Activated CD8-positive, alpha-beta T cell treated with anti-CD3 and anti-CD28 coated beads, Interleukin-2, amount 10 ng/mL, durations not matched to agents 7 days and 5 days (primary cell): ENCODE measurements around the gene RANBP10. TPM values are rescaled to one million over a fixed set of nuclear protein-coding genes. Genes with fewer than 3 reads are reported as not detected.
"Not testable (repeated sequence)": the region's sequence is repeated elsewhere in the genome, so short reads cannot be mapped to it uniquely, and the experiment has no call there.

Experiments
- ATAC-seq: fragments of 150-1000 bp; cut with Tn5 transposase; one replicate; pipeline ENCODE4 v1.10.0; 2021; ENCODE audit warnings: moderate library complexity
- CTCF ChIA-PET: fragments of 350-600 bp; sonication (Branson Sonifier 250); formaldehyde crosslinking; loops from one replicate; lab custom pipeline; 2021; ENCODE audit warnings: antibody characterized with exemption; lab: Charles Lee
- POLR2A ChIA-PET: fragments of 350-600 bp; sonication (Branson Sonifier 250); formaldehyde crosslinking; loops from one replicate; lab custom pipeline; 2021; ENCODE audit warnings: antibody characterized with exemption; lab: Charles Lee
- DNase-seq: peaks from one replicate; pipeline ENCODE4 v3.0.0-alpha.2; 2020
- H3K27ac Mint-ChIP-seq: one replicate; pipeline ENCODE4 v1.8.0; 2021; ENCODE audit warnings: mild to moderate bottlenecking, mixed read lengths
- H3K27me3 Mint-ChIP-seq: one replicate; pipeline ENCODE4 v1.8.0; 2021; ENCODE audit warnings: low read depth, mixed read lengths
- H3K36me3 Mint-ChIP-seq: one replicate; pipeline ENCODE4 v1.8.0; 2021; ENCODE audit warnings: low read depth, mixed read lengths
- H3K4me1 Mint-ChIP-seq: one replicate; pipeline ENCODE4 v1.8.0; 2021; ENCODE audit warnings: low read depth, mixed read lengths
- H3K4me3 Mint-ChIP-seq: one replicate; pipeline ENCODE4 v1.8.0; 2021; ENCODE audit warnings: mild to moderate bottlenecking, mixed read lengths
- H3K9me3 Mint-ChIP-seq: one replicate; pipeline ENCODE4 v1.8.0; 2022; ENCODE audit warnings: mixed read lengths; ENCODE audit not compliant: insufficient read depth
- total RNA-seq, 2 experiments: library from RNA; stranded (reverse); gene quantifications; one replicate each; pipeline ENCODE4 v1.2.3, GENCODE V29; 2021

The RANBP10 gene
- total RNA-seq, 2 experiments from 2014 or later, result 25.9 to 30.5 TPM

DNA sequence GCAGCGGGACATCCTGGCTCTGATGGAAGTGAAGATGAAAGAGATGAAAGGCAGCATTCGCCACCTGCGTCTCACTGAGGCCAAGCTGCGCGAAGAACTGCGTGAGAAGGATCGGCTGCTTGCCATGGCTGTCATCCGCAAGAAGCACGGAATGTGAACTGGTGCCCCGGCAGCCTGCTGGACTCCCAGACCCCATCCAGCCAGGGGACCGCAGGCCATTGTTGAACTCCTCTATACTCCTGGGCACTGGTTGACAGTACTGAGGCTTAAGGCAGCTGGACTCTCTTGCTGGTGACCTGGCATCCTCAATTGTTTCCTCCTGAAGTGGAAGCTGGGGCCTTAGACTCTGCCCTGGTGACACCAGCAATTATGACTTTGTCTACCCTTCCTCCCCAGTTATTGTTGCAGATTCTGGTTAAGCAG, 37.0 kb upstream of the RANBP10 start:
- H3K27me3 Mint-ChIP-seq, result no peaks in the 10 kb centered on the region
- H3K27ac Mint-ChIP-seq, result peak overlapping the region; percentile 96
- H3K9me3 Mint-ChIP-seq, result no peaks in the 10 kb centered on the region
- H3K4me1 Mint-ChIP-seq, result peaks cover 46% of the 10 kb centered on the region
- ATAC-seq, result no peak
- ChIA-PET POLR2A (interaction anchor here (0.6 to 4.2 kb wide), 2 partner anchors 10 to 37 kb away, joined by 3 to 28 read pairs; partner anchors contain the start of genes RANBP10 and TSNAXIP1), CTCF (interaction anchor here (0.6 to 4.1 kb wide), 10 partner anchors 10 to 296 kb away, joined by 3 to 40 read pairs (median 4); no protein-coding TSS in a partner anchor)
- no peak for DNase-seq
- H3K4me3 Mint-ChIP-seq, result peak overlapping the region; percentile 96
- peaks cover 26% of the 10 kb centered on the region for H3K36me3 Mint-ChIP-seq

- CTCF ChIA-PET, result interaction anchor here (0.6 to 4.1 kb wide), 7 partner anchors 9 to 295 kb away, joined by 3 to 40 read pairs (median 4); no protein-coding TSS in a partner anchor
- ATAC-seq, result peak; percentile 31
These were observed 36.4 kb upstream of the RANBP10 start for GRCh38 chr16:67842509-67843342.

GRCh38 chr16:67841816-67842508, 35.6 kb upstream of the RANBP10 start, which contains the start of gene THAP11:
Gene THAP11, plus strand, starts transcription at chr16:67842320. Its CDS starts 235 bp downstream, at chr16:67842555.
- Mint-ChIP-seq H3K4me3 (peak within 1 kb of the TSS; percentile 96), H3K9me3 (no peaks in the 10 kb centered on the region), H3K27me3 (no peaks in the 10 kb centered on the region), H3K27ac (peak within 1 kb of the TSS; percentile 98), H3K4me1 (peaks cover 38% of the 10 kb centered on the region), H3K36me3 (peaks cover 24% of the 10 kb centered on the region)
- POLR2A ChIA-PET, result no interaction called here
- peak; percentile 97 for DNase-seq
- ATAC-seq, result peak; percentile 59
- CTCF ChIA-PET, result interaction anchor here (1.1 to 1.7 kb wide), 3 partner anchors 26 to 36 kb away, joined by 3 to 13 read pairs (median 3); partner anchors contain the start of genes RANBP10 and TSNAXIP1

More at GRCh38 chr16:67842509-67843342, 36.4 kb upstream of the RANBP10 start:
- Mint-ChIP-seq H3K27ac (peak overlapping the region; percentile 96), H3K4me3 (peak overlapping the region; percentile 96), H3K4me1 (peaks cover 40% of the 10 kb centered on the region), H3K36me3 (peaks cover 26% of the 10 kb centered on the region), H3K27me3 (no peaks in the 10 kb centered on the region), H3K9me3 (no peaks in the 10 kb centered on the region)
- DNase-seq, result peak; percentile 74
- POLR2A ChIA-PET, result interaction anchor here (0.6 to 4.2 kb wide), 2 partner anchors 10 to 36 kb away, joined by 3 to 28 read pairs; partner anchors contain the start of genes RANBP10 and TSNAXIP1

DNA sequence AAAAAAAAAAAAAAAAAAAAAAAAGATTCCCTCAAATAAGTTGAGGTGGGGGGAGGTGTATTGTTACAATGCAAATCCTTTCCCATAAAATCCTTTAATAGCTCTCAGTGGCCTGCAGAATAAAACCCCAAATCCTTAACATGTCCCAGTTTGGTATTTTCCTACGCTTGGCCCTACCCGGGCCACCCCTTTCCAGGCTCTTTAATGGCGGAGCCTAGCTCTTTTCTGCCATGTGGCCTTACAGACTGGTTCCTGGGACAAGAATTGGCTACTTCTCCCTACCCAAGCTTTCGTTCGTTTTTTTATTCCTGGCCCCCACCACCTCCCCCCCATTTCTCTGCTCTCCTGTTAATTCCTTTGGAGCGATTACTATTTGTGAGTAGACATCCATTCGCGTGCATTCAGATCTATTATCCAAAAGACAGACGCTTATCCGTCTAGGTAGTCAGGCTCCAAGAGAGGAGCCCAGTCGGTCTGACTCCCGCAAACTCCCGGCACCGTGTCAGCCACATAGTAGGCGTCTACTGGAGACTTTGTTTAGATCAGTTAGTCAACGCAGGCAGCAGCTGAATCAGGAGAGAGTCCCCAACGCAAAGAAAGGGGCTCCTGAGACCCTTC, 34.9 kb upstream of the RANBP10 start:
- ATAC-seq (no peak), DNase-seq (no peak)
- Mint-ChIP-seq H3K36me3 (peaks cover 24% of the 10 kb centered on the region), H3K27me3 (no peaks in the 10 kb centered on the region), H3K4me3 (peak overlapping the region; percentile 89), H3K9me3 (no peaks in the 10 kb centered on the region), H3K27ac (peak overlapping the region; percentile 98), H3K4me1 (peaks cover 38% of the 10 kb centered on the region)
- CTCF ChIA-PET, result interaction anchor here (0.8 to 1.7 kb wide), 6 partner anchors 25 to 320 kb away, joined by 3 to 13 read pairs (median 3); partner anchors contain the start of genes RANBP10 and TSNAXIP1
- POLR2A ChIA-PET, result no interaction called here

DNA sequence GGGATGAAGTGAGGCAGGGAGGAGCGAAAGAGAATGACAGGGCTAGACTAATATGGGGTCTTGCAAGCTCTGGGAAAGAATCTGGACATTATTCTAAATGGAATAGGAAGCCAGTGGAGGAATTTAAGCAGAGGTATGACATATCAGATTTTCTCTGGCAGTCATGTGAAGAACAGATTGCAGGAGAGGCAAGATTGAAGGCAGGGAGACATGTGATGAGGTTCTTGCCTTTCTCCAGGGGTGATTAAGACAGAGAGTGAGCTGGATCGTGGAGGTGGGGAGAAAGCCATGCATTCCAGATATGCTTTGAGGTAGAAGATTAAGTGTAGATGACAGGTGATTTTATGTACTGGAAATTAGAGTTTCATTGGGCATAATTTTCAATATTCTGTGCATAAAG, 31.5 kb upstream of the RANBP10 start:
- H3K27me3 Mint-ChIP-seq, result no peaks in the 10 kb centered on the region
- H3K4me1 Mint-ChIP-seq, result peaks cover 14% of the 10 kb centered on the region
- H3K27ac Mint-ChIP-seq, result no peak overlapping the region
- no peaks in the 10 kb centered on the region for H3K36me3 Mint-ChIP-seq
- DNase-seq (no peak), ATAC-seq (no peak)
- CTCF ChIA-PET, result interaction anchor here (1.0 to 3.4 kb wide), 2 partner anchors 22 to 55 kb away, joined by 3 to 23 read pairs; partner anchors contain the start of gene PSKH1
- no peak overlapping the region for H3K4me3 Mint-ChIP-seq
- POLR2A ChIA-PET, result interaction anchor here (1.1 kb wide), 1 partner anchor 99 kb away, joined by 3 read pairs; the partner anchor contains the start of gene PSMB10
- no peaks in the 10 kb centered on the region for H3K9me3 Mint-ChIP-seq

DNA sequence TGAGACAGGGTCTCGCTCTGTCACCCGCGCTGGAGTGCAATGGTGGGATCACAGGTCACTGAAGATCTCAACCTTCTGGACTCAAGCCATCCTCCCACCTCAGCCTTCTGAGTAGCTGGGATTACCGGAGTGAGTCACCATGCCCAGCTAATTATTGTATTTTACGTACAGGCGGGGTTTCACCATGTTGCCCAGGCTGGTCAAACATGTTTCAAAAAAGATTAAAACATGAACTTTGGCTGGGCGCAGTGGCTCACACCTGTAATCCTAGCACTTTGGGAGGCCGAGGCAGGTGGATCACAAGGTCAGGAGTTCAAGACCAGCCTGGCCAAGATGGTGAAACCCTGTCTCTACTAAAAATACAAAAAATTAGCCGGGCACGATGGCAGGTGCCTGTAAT, 30.8 kb upstream of the RANBP10 start:
- ChIA-PET POLR2A (interaction anchor here (1.1 kb wide), 1 partner anchor 100 kb away, joined by 3 read pairs; the partner anchor contains the start of gene PSMB10), CTCF (interaction anchor here (1.0 to 3.4 kb wide), 3 partner anchors 21 to 290 kb away, joined by 3 to 23 read pairs (median 3); partner anchors contain the start of gene PSKH1)
- peaks cover 17% of the 10 kb centered on the region for H3K4me1 Mint-ChIP-seq
- not testable (repeated sequence) for H3K27me3 Mint-ChIP-seq, H3K9me3 Mint-ChIP-seq, ATAC-seq, H3K36me3 Mint-ChIP-seq, DNase-seq, H3K4me3 Mint-ChIP-seq, H3K27ac Mint-ChIP-seq

GRCh38 chr16:67834242-67834614, 27.9 kb upstream of the RANBP10 start:
- DNase-seq (no peak), ATAC-seq (no peak)
- peak overlapping the region; percentile 88 for H3K27ac Mint-ChIP-seq
- no peaks in the 10 kb centered on the region for H3K36me3 Mint-ChIP-seq
- H3K4me1 Mint-ChIP-seq, result peaks cover 11% of the 10 kb centered on the region
- peak overlapping the region; percentile 92 for H3K4me3 Mint-ChIP-seq
- H3K27me3 Mint-ChIP-seq, result no peaks in the 10 kb centered on the region
- ChIA-PET CTCF (interaction anchor here (0.8 to 2.4 kb wide), 9 partner anchors 10 to 313 kb away, joined by 3 to 47 read pairs (median 4); partner anchors contain the start of genes CARMIL2 and GFOD2), POLR2A (interaction anchor here (0.7 to 3.1 kb wide), 5 partner anchors 11 to 102 kb away, joined by 3 to 28 read pairs (median 3); partner anchors contain the start of genes NUTF2 and PSMB10)
- no peaks in the 10 kb centered on the region for H3K9me3 Mint-ChIP-seq

- Mint-ChIP-seq H3K4me1 (peaks cover 11% of the 10 kb centered on the region), H3K36me3 (no peaks in the 10 kb centered on the region), H3K27ac (peak overlapping the region; percentile 88), H3K27me3 (no peaks in the 10 kb centered on the region), H3K4me3 (peak overlapping the region; percentile 92), H3K9me3 (no peaks in the 10 kb centered on the region)
- DNase-seq (peak; percentile 97), ATAC-seq (peak; percentile 98)
- CTCF ChIA-PET, result interaction anchor here (0.6 to 2.4 kb wide), 11 partner anchors 11 to 319 kb away, joined by 3 to 47 read pairs (median 4); partner anchors contain the start of genes CARMIL2 and GFOD2
- POLR2A ChIA-PET, result interaction anchor here (0.6 to 3.1 kb wide), 11 partner anchors 11 to 114 kb away, joined by 3 to 28 read pairs (median 3); partner anchors contain the start of genes GFOD2, NUTF2, PSMB10 and RANBP10
These were observed 27.3 kb upstream of the RANBP10 start for GRCh38 chr16:67833415-67834241.

- DNase-seq (no peak), ATAC-seq (no peak)
- CTCF ChIA-PET, result interaction anchor here (0.6 to 2.4 kb wide), 12 partner anchors 11 to 319 kb away, joined by 3 to 47 read pairs (median 4); partner anchors contain the start of genes CARMIL2 and GFOD2
These were observed 26.7 kb upstream of the RANBP10 start for GRCh38 chr16:67833030-67833414.

DNA sequence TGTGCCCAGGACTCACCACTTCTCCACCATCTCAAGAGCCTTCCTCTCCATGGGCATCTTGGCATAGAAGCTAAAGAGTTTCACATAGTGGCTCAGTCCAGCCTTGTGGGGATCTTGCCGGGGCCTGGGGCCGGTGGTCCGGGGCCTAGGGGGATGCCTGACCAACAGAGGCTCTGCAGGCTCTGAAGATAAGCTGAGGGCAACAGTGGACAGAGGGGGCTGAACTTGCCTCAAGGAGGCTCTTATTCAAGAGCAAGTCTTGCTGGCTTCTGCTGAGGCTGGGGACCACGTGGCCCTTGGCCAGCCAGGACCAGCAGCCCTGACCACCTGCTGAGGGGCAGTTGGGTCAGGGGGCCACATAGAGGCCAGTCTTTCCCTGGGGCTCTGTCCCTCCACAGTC, 22.3 kb upstream of the RANBP10 start:
- POLR2A ChIA-PET, result no interaction called here
- Mint-ChIP-seq H3K27ac (no peak overlapping the region), H3K9me3 (no peaks in the 10 kb centered on the region), H3K4me3 (no peak overlapping the region), H3K27me3 (no peaks in the 10 kb centered on the region), H3K4me1 (peaks cover 7% of the 10 kb centered on the region), H3K36me3 (no peaks in the 10 kb centered on the region)
- DNase-seq, result no peak
- CTCF ChIA-PET, result interaction anchor here (0.7 kb wide), 1 partner anchor 12 kb away, joined by 3 read pairs; no protein-coding TSS in a partner anchor
- no peak for ATAC-seq

More at GRCh38 chr16:67833030-67833414, 26.7 kb upstream of the RANBP10 start:
- H3K27ac Mint-ChIP-seq, result peak overlapping the region; percentile 88
- no peaks in the 10 kb centered on the region for H3K36me3 Mint-ChIP-seq
- H3K4me1 Mint-ChIP-seq, result peaks cover 11% of the 10 kb centered on the region
- H3K9me3 Mint-ChIP-seq, result no peaks in the 10 kb centered on the region
- POLR2A ChIA-PET, result interaction anchor here (0.6 to 3.1 kb wide), 9 partner anchors 12 to 114 kb away, joined by 3 to 28 read pairs (median 3); partner anchors contain the start of genes GFOD2, NUTF2, PSMB10 and RANBP10
- H3K27me3 Mint-ChIP-seq, result no peaks in the 10 kb centered on the region
- H3K4me3 Mint-ChIP-seq, result peak overlapping the region; percentile 92
